Liver (tissue), 9 donors: ENCODE measurements around the gene MIPEP. TPM values are rescaled to one million over a fixed set of nuclear protein-coding genes. Genes with fewer than 3 reads are reported as not detected.

ENCODE experiments used
- DNase-seq: peaks from one replicate; pipeline ENCODE4 v3.0.0-alpha.2; 2017; ENCODE audit warnings: low spot score
- H3K27ac ChIP-seq, 2 donors: one replicate each; pipeline ENCODE4 v1.7.0; 2013; ENCODE audit warnings: inconsistent platforms in 2 of 2, low read length in 2 of 2, control low read depth in 1 of 2, low read depth in 1 of 2, mild to moderate bottlenecking in 1 of 2
- H3K27me3 ChIP-seq, 4 donors: one replicate each; pipeline versions ENCODE4 v1.6.1 to v1.7.0; 2013; ENCODE audit warnings: low read length in 3 of 4, inconsistent platforms in 1 of 4, mild to moderate bottlenecking in 1 of 4, moderate library complexity in 1 of 4; ENCODE audit not compliant: control insufficient read depth in 4 of 4, insufficient read depth in 4 of 4
- H3K36me3 ChIP-seq, 4 donors: one replicate each; pipeline versions ENCODE4 v1.6.1 to v1.7.0; 2013; ENCODE audit warnings: low read length in 3 of 4, mild to moderate bottlenecking in 3 of 4, low read depth in 1 of 4, moderate library complexity in 1 of 4; ENCODE audit not compliant: control insufficient read depth in 4 of 4, insufficient read depth in 3 of 4
- H3K4me1 ChIP-seq, 4 donors: one replicate each; pipeline versions ENCODE4 v1.6.1 to v1.7.0; 2013; ENCODE audit warnings: low read length in 3 of 4, mild to moderate bottlenecking in 3 of 4, moderate library complexity in 1 of 4; ENCODE audit not compliant: control insufficient read depth in 4 of 4, insufficient read depth in 4 of 4
- H3K4me3 ChIP-seq, 3 donors: one replicate each; pipeline versions ENCODE4 v1.6.1 to v1.7.0; 2013; ENCODE audit warnings: low read length in 3 of 3, control low read depth in 1 of 3, low read depth in 1 of 3, mild to moderate bottlenecking in 1 of 3
- H3K9ac ChIP-seq, 2 donors: one replicate each; pipeline ENCODE4 v1.7.0; 2013; ENCODE audit warnings: low read length in 2 of 2, mild to moderate bottlenecking in 2 of 2, moderate library complexity in 2 of 2, control low read depth in 1 of 2, low read depth in 1 of 2
- H3K9me3 ChIP-seq, 4 donors: one replicate each; pipeline versions ENCODE4 v1.6.1 to v1.7.0; 2013; ENCODE audit warnings: low read length in 3 of 4; ENCODE audit not compliant: control insufficient read depth in 4 of 4
- ATF3 ChIP-seq: IDR thresholded peaks from 2 replicates; pipeline ENCODE4 v1.6.1; 2016; ENCODE audit warnings: antibody characterized with exemption
- EGR1 ChIP-seq, 2 donors: IDR thresholded peaks; 2 replicates each; pipeline ENCODE4 v1.6.1; 2016 to 2018; ENCODE audit warnings: antibody characterized with exemption in 2 of 2, low read depth in 2 of 2
- FOXA1 ChIP-seq: IDR thresholded peaks from 2 replicates; pipeline ENCODE4 v1.6.1; 2016; ENCODE audit warnings: antibody characterized with exemption
- FOXA2 ChIP-seq: IDR thresholded peaks from 2 replicates; pipeline ENCODE4 v1.6.1; 2016; ENCODE audit warnings: antibody characterized with exemption
- GABPA ChIP-seq, 2 donors: IDR thresholded peaks in 1 of 2; conservative IDR thresholded peaks in 1 of 2; 2 replicates each; pipeline ENCODE4 v1.6.1; 2016; ENCODE audit warnings: antibody characterized with exemption in 2 of 2, mild to moderate bottlenecking in 1 of 2, moderate library complexity in 1 of 2
- HNF4A ChIP-seq, 2 donors: conservative IDR thresholded peaks; 2 replicates each; pipeline ENCODE4 v1.6.1; 2016; ENCODE audit warnings: antibody characterized with exemption in 2 of 2, mild to moderate bottlenecking in 2 of 2
- HNF4G ChIP-seq: IDR thresholded peaks from 2 replicates; pipeline ENCODE4 v1.6.1; 2016; ENCODE audit warnings: antibody characterized with exemption
- JUND ChIP-seq, 2 donors: IDR thresholded peaks; 2 replicates each; pipeline ENCODE4 v1.6.1; 2016; ENCODE audit warnings: antibody characterized with exemption in 2 of 2
- MAX ChIP-seq: IDR thresholded peaks from 2 replicates; pipeline ENCODE4 v1.6.1; 2016; ENCODE audit warnings: antibody characterized with exemption
- NR2F2 ChIP-seq: IDR thresholded peaks from 2 replicates; pipeline ENCODE4 v1.6.1; 2016; ENCODE audit warnings: antibody characterized with exemption
- RAD21 ChIP-seq, 2 donors: IDR thresholded peaks; 2 replicates each; pipeline ENCODE4 v1.6.1; 2016; ENCODE audit warnings: antibody characterized with exemption in 2 of 2, mild to moderate bottlenecking in 2 of 2
- REST ChIP-seq: IDR thresholded peaks from 2 replicates; pipeline ENCODE4 v1.6.1; 2016; ENCODE audit warnings: antibody characterized with exemption, mild to moderate bottlenecking
- RXRA ChIP-seq, 2 donors: IDR thresholded peaks; 2 replicates each; pipeline ENCODE4 v1.6.1; 2017 to 2018; ENCODE audit warnings: antibody characterized with exemption in 2 of 2, mild to moderate bottlenecking in 1 of 2
- SP1 ChIP-seq: IDR thresholded peaks from 2 replicates; pipeline ENCODE4 v1.6.1; 2018; ENCODE audit warnings: antibody characterized with exemption, mild to moderate bottlenecking
- TAF1 ChIP-seq: conservative IDR thresholded peaks from 2 replicates; pipeline ENCODE4 v1.6.1; 2016; ENCODE audit warnings: antibody characterized with exemption, mild to moderate bottlenecking
- YY1 ChIP-seq: IDR thresholded peaks from 2 replicates; pipeline ENCODE4 v1.6.1; 2016; ENCODE audit warnings: antibody characterized with exemption, mild to moderate bottlenecking
- ZBTB33 ChIP-seq: IDR thresholded peaks from 2 replicates; pipeline ENCODE4 v1.6.1; 2016; ENCODE audit warnings: antibody characterized with exemption
- WGBS: extraction: QIAGEN DNeasy Blood & Tissue Kit; methylation state at CpG from one replicate; pipeline ENCODE4 v1.1.7; 2013; 5-methylcytosine and 5-hydroxymethylcytosine counted together
- polyA plus RNA-seq, 2 donors: library from polyadenylated mRNA; stranded (reverse) in 1 of 2; unstranded in 1 of 2; fragments of 200-250 nt in 1 of 2; fragments of >200 nt in 1 of 2; fragmentation: Nextera tagmentation in 1 of 2; extraction: Ambion mirVana in 1 of 2; gene quantifications; one replicate each; pipeline versions ENCODE4 v1.2.1 to v1.2.3, GENCODE V29; 2013 to 2015
- total RNA-seq, 2 donors: library from RNA; depleted of rRNA; stranded (reverse); fragments of >200 nt; gene quantifications; one replicate each; pipeline ENCODE4 v1.2.3, GENCODE V29; 2014
- donor health status: healthy.
- donor health status: healthy.
- donor health status: healthy.
- donor health status: healthy.
- donor health status: healthy.

The MIPEP gene
- total and polyA plus RNA-seq, 4 donors, result 7.4 to 11.7 (median 10.2) TPM

- TF ChIP-seq REST, result no peak
- no peak for TF ChIP-seq RAD21 (IDR thresholded peaks at IDR 0.05)
- no peak for TF ChIP-seq GABPA (IDR thresholded peaks at IDR 0.05 in 1 of 2, conservative IDR thresholded peaks at IDR 0.05 in 1 of 2)
- TF ChIP-seq FOXA2, result no peak
- no peak for TF ChIP-seq FOXA1
- TF ChIP-seq ZBTB33, result no peak
- TF ChIP-seq NR2F2, result no peak
- TF ChIP-seq JUND (IDR thresholded peaks at IDR 0.05), result no peak
- no peak for TF ChIP-seq ATF3
- no peak for TF ChIP-seq HNF4G
- TF ChIP-seq MAX, result no peak
- TF ChIP-seq RXRA (IDR thresholded peaks at IDR 0.05), result no peak
- Histone ChIP-seq H3K4me3 (no peak overlapping the region), H3K4me1 (no peaks in the 10 kb centered on the region), H3K36me3 (no peaks in the 10 kb centered on the region), H3K27ac (no peak overlapping the region), H3K9me3 (no peaks in the 10 kb centered on the region), H3K9ac (no peak overlapping the region), H3K27me3 (no peaks in the 10 kb centered on the region)
- WGBS, result 94% methylated on average over 2 of the region's 2 CpGs
- DNase-seq, result no peak
Observed at GRCh38 chr13:23684647-23685046, 204.6 kb downstream of the MIPEP start.

- Histone ChIP-seq H3K36me3 (no peaks in the 10 kb centered on the region), H3K9me3 (no peaks in the 10 kb centered on the region), H3K4me1 (no peaks in the 10 kb centered on the region), H3K27me3 (no peaks in the 10 kb centered on the region), H3K4me3 (no peak overlapping the region), H3K9ac (no peak overlapping the region), H3K27ac (no peak overlapping the region)
- 69% methylated on average over 4 of the region's 4 CpGs for WGBS
- TF ChIP-seq EGR1 (IDR thresholded peaks at IDR 0.05; ENCODE audit: low read depth in 2 of 2) (no peak), FOXA1 (no peak), SP1 (no peak), JUND (IDR thresholded peaks at IDR 0.05) (no peak), HNF4A (conservative IDR thresholded peaks at IDR 0.05) (no peak), RAD21 (IDR thresholded peaks at IDR 0.05) (no peak), TAF1 (no peak), REST (no peak), FOXA2 (no peak), ATF3 (no peak), YY1 (no peak)
- no peak for DNase-seq
Observed at GRCh38 chr13:23683084-23683483, 206.1 kb downstream of the MIPEP start.
